IPS-NIHi7 (cell line): Measurements from ENCODE around the gene SND1.

ENCODE experiments used
- DNase-seq: peaks from one replicate; pipeline ENCODE4 v3.0.0; 2012; ENCODE audit warnings: mixed read lengths; ENCODE audit errors: extremely low spot score

The SND1 gene

DNA sequence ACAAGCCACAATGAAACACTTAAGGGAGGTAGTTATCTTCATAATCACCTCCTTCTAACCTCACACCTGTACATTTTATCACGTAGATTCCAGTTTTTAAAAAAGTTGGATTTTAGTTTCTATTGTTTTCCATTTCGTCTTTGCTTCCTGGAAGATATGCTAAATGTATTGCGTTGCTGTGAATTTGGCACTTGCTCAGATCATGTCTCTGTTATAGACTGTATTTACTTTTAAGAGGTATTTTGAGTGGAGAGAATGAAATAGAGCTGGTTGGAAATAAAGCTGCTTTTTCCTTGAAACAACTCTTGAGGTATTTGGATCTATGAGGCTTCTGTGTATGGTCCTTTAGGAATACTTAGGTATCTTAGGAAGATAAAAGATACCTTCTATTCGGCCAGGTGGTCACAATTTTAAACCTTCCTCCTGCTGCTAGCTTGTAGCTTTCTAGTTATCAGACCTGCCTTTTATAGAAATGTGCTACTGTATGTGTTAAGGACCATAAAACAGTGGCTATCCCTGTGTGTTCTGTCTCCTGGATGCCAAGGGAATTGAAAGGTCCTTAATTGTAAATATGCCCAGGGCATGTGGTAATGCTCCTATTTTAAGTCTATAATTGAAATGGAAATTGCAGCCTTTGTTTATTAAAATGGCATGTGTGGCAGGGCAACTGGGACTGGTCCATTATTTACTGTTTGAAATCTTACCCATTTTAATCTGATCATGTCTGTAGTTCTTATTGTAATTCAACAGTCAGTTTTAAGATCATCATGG is 147.7 kb downstream of the SND1 start:
- DNase-seq, result no peak

DNA sequence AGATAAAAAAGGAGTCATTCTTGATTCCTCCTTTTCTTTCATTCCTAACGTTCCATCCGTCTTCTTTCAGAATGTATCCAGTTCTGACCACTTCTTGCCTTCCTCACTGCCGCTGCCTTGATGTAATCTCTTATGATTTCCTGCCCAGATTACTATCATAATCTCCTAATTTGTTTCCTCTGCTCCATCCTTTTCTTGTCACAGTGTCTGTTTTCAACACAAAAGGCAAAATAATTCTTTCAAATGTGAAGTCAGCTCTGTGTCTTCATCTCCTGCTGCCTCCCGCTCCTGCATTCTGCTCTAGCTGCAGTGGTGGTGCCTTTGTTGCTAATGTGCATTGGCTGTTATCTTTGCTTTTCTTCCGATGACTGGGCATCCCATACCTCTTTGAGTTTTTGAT is 150.9 kb downstream of the SND1 start:
- DNase-seq, result no peak

DNA sequence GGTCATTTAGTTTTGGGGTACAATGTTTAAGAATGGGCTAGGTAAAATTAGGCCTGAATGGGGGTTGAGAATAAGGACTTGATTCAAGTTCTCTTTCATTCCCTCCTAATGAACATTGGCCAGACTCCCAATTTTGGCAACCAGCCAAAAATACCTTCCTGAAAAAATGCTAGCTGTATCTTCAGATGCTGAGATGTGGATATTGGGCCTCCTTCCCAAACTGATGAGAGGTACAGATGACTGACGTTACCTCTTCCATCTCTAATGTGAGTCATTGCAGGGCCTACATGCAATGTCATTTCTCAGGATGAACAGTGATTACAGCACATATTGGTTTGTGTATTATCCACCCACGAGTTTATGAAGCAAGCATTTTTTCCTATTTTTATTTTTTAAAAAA is 151.6 kb downstream of the SND1 start:
- no peak for DNase-seq

DNA sequence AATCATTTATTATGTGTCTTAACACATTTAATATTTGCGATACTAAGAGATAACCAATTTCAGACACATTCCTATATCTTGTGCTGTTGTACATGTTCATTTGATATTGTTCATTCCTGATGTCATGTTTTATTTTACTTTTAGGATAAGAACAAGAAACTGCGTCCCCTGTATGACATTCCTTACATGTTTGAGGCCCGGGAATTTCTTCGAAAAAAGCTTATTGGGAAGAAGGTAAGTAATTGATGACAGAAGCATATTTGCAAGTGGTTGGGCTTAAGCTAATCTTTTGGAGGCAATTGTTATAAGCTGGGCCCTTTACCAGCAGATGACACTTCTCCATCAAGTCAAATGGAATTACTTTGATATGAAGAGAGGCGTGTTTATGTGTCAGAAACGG is 155.3 kb downstream of the SND1 start:
- no peak for DNase-seq

DNA sequence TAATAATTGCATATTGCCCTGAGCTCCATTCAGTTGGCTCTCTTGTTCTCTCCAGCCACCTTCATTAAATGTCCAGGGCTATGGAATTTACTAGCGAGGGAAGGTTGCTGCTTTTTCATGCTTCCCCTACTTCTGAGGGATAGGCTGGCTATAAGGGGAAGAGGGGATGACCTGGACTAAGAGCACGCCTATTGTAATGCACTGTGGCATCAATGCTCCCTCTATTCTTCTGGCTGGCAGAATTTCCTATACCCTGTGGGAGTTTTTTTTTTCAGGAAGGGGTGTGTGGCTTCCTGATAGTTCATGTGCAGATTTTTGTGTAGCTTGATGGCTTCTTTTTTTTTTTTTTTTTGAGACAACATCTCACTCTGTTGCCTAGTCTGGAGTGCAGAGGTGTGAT is 155.8 kb downstream of the SND1 start:
- no peak for DNase-seq

DNA sequence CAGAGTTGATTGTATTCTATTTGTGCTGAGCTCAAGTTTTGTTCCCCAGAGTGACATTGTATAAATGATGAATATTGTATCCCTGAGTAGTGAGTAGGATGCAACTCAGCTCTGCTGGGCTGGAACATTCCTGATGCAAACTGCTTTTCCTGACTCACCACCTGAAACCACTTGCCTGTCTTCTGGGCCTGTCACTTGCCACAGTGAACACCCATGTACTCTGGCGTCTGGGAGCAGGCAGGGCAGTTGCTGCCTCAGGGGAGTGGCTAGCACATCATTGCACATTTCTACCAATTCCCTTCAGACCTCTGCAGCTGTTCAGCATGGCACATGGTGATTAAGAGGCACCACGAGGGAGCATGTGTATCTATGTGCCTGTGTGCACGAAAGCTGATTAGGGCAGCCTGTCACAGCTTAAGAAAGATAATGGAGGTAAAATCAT is 157.3 kb downstream of the SND1 start:
- no peak for DNase-seq

DNA sequence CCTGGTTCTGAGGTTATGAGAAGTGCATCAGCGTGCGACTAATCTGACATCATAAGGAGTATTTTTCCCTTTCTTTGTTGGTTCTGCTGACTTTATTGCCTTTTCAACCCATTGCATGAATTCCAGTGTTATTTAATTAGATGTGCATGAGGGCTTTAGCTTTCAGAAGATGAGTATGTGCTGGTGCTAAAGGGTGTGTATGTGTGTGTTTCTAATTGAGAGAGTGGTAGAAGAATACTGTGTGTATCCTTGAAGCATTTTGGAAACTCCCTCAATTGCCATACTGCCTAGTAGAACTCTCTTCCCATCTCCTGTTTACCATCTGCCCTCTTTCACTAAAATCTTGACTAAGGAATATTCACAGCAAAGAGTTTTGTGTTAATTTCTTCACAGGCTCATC is 158.1 kb downstream of the SND1 start:
- DNase-seq, result no peak

DNA sequence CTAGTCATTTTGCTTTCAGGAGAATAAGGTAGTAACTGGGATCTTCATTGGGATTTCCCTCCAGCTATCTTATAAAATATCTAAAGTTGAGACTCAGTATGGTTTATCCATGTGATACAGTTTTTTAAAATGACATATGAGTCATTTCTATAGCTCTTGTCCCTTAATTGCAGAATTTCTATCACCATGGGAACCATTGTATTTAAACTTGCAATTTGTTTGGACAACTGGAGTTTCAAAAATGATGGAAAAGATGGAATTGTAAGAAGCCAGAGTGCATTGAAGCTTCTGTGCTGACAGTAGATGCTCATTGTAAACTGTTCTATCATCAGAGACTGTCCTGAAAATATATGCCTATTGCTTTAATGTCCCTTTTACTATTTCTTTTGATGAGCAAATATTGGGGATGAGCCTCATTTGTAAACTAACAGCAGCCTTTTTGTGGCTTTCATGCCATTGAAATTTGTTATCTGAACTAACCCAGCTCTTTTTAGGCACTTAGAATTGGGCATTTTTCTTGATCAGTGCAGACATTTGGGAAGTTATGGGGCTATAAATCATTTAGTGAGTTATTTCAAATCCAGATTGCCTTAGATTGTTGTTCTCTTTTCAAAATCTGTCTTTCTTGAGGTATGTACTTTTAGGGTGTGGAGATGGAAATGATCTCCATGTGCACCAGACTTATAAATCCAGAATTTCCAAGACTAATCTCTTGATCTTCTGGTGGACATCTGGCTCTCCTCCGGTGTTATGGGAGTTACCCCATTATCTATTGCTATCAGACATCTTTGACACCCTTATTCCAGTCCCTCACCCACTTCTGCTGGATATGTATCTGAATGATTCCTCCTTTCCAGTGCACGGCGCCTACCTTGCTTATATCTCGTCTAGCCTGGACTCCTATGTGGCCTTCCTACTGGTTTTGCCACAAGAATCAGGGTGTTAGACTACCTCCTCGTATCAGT is 159.0 kb downstream of the SND1 start:
- DNase-seq, result no peak

DNA sequence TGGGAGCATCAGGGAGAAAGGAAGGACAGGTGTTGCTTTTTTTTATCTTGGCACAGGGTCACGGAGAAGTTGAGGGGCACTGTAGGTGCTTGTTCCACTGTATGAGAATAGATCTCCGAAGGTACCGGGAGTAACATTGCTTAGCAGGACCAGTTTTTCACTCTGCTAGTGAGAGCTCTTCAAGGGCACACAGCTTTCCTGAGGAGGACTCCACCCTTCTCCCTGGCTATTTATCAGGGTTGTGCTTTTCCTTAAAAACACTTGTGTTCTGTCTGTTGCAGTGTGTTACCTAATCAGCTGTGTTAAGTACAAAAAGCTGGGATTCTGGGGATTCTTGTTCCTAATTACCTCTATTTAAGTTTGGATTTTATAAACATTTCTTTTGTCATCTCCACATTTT is 160.5 kb downstream of the SND1 start:
- no peak for DNase-seq

DNA sequence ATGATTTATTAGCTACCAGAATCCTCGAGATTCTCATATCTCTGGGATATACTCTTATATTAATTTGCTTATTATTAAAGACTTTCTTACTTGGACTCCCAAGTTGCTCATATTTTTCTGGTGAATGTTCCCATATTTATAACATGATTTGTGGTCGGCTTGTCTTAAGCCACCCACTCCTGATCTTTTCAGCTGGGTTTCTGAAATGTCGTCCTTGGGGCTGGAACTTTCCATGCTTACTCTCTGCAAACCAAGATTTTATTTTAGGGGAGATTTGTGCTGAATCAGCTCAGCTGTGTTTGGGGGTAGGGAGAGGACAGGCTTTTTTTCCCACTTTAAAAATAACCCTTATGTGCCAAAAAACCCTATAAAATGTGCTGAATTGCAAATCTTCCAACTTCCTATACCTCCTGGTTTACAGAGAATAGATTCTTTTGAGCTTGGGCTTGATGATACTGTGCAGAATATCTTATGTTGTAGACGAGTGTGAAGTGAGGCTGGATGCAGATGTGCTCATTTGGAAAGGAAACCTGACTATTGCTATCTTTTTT is 162.1 kb downstream of the SND1 start:
- DNase-seq, result no peak

DNA sequence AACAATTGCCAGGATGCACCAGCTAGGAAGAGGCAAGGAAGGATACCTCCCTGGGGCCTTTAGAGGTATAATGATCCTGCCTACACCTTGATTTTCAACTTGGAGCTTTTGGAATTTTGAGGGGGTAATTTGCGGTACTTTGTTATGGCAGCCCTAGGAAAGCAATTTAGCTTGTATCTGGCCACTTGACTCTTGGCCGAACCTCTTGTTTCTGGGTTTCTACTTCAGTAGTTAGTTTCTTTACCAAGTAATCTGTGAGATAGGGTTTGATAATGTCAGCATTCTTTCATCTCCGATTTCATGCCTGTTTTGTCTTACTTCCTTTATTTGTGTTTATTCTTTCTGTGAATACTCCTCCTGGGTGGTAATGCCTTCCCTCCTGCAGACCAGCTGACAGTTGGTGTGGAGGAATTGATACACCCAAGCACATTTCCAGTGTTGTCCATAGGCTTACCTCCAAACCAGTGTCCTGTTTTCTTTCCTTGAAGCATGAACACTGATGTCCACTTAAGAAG is 163.7 kb downstream of the SND1 start:
- no peak for DNase-seq

DNA sequence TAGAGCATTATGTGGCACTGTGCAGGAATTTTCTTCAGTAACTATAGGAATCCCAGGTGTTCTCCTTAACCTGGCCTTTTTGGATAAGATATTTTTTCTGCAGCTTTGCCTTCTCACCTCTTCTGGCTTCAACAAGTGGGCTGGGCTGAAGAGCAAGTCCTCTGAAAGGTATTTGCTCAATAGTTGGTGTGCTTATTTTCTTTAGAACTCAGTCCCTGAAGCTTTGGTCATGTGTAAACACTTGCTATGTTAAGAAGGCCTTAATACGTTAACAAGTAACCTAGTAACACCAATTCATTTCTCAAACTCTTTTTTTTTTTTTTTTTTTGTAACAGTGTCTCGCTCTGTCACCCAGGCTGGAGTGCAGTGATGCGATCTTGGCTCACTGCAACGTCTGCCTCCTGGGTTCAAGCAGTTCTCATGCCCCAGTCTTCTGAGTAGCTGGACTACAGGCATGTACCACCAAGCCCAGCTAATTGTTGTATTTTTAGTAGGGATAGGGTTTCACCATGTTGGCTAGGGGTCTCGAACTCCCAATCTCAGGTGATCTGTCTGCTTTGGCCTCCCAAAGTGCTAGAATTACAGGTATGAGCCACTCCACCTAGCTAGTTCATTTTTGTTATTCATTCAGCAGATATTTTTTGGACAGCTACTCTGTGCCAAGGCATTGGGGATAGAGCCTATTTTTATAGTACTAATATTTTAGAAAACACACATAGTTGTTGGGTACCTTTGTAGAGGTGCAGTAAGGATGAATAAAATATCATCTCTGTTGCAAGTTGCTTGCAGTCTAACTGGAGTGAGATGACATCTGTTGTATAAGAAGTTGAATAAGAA is 164.6 kb downstream of the SND1 start:
- no peak for DNase-seq

DNA sequence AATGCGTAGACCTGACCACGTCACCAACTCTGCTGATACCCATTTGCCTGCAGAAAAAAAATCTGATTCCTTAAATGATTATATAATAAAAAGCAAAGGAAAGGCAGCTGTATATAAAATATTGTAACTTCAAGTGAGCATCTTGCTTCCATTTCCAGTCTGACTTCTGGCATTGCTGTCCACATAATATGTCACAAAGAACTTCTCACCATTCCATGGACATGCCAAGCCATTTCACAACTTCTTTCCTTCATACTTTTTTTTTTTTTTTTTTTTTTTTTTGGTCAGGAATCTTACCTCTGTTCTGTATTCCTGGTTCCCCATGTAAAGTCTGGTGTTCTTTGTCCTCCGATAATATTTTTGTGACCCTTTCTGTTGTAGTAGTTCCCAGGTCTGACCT is 165.5 kb downstream of the SND1 start:
- no peak for DNase-seq

DNA sequence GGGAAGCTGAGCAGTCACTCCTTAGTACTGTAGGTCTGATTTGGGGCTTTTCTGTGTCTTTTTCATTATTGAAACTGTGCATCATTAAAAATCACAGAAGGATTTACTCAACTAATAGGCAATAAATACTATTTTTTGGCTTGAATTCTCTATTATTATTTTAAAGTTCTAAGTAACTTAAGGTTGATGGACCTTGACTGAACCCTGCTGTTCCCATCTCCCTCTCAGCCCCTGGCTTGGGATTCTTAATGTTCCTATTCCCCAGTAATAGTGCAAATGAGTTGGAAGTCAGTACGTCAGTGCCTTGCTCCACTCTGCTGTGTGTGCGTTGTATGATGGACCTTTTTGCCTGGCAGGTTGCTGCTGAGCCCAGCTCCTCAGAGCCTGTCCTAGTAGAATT is 166.3 kb downstream of the SND1 start:
- no peak for DNase-seq

DNA sequence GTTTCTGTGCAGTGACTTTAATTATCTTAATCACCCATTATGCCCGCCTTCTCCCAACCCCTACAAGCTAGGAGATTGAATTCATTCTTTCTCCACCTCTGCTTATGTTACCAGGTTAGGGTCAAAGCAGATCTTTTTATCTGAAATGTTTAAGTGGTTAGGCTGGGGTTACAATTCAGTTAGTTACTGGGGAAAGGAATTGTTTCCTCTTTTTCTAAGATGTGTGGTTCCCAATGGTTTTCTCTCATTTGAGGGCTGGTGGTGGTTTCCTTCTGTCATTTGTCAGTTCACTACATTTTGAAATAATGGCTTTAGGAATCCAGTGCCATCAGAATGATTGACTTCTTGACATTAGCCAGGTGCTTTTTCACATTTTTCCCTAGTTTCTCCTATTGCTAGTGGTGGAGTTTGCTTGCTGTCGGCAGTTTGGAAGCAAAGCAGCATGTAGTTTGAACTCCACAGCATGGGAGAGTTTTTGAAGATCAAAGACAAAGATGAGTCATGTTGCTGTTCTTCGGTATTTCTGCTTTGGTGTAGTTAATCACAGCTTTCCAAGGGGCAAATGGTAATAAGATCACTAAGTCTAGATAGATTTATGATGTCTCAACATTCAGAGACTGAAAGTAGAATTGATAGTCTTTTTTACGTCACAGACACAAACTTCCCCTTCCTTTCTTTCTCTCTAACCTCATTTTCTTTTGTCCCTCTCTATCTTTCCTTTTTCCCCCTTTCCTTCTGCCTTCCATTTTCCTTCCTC is 168.2 kb downstream of the SND1 start:
- DNase-seq, result peak; percentile 49

DNA sequence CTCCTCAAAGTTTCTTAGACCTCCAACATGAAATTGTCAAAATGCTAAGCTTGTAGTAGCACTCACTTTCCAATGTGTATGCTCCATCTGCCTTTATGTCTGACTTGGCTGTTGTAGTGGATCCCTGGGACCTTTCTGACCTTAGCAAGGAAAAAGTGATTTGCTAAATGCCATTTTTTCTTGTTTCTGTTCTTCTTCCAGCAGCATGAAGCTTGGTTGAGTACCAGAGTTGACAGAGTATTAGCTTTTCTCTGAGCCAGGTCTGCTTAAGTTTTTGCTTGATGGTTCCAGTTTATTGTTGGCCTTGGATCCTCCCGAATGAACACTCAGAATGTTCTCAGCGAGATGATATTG is 168.7 kb downstream of the SND1 start:
- no peak for DNase-seq

DNA sequence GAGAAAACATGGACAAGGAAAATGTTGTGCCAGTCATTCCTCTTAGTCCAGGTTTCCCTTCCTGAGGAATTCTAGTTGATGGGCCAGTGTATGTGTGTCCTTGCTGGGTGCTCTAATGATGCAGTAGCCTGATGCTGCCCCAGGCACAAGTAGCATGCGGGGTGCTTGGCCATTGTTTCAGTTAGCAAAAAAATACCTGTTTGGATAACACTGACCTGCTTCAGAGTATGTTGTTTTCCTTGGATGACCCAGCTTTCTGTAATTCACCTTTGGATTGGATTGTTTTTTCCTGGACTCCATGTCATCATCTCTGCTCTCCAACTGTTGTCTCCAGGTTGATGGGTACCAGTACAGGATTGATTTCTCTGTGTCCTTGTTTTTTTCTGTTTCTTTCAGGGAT is 169.2 kb downstream of the SND1 start:
- no peak for DNase-seq

DNA sequence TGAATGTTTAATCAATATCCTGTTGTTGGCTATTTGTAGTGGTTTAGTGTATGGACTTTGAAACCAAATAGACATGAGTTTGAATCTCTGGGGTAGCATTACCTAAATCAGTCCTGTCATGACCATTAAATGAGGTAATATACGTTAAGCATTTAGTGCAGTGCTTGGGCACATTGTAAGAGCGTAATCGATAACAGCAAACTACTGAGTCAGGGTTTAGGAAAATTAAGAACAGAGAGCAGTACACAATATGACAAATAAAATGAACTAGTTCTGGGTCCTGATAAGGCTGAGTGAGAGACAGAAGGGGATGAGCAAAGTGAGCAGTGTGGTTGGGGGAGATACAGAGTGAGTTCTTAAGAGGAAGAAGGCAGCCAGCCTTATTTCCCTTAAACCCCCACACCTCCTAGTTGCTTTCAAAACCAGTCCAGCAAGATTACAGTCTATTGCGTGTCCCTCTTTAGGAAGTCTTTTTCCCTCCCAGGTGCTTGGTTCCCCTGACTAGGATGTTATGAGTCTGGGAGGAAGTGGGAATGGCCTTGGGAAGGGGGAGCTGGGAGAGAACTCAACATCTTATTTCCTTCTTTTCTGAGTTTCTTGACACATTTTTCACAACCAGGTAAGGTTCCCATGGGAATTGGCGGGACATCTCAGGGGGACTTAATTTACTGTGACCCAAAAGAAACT is 171.0 kb downstream of the SND1 start:
- peak; percentile 30 for DNase-seq

DNA sequence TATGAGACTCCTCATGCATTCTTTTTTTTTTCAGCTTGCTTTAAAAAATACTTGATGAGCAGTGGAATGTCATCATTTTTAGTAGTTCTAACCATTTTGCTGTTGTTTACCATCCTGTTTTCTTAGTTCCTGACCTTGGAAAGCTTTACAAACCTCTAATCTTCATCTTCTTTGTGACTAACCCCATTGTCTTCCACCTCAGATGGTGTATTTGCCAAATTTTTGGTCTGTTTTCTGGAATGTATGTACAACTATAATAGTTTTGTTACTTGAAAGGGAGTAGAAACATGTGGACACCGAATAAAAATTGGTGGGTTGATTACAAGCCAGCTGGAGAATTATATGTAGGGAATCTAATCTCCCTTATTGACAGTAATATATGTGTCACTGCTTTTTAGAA is 172.7 kb downstream of the SND1 start:
- DNase-seq, result no peak

DNA sequence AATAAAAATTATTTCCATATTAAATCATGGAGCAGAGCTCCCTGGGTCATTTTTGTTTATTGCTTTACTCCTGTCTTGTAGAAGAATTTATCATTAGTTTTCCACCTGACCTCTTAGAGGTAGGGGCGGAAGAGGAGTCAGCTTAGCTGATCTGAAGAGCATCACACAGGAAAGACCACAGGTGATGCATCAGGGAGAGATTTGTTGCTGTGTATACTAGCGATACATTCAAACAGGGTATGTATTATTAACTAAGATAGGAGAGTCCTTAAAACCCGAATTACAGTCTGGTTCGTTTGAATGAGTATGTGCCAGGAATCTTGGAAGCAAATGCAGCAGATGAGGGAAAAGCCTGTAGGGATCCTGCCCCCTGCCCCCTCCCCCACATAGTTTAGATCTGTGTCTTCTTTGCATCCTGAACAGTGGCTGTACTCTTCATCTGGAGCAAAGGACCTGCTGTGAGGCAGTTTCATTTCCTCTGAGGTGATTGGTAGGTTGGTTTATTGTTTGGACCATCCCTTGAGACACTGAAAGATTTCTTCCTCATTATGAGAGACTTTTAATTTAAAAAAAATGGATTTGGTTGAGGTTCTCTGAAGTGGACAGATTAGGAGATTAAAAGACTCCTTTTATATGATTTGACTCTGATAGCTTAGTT is 177.0 kb downstream of the SND1 start:
- DNase-seq, result no peak
